Natural killer cell (primary cell): ENCODE measurements around the gene HGS. TPM values are rescaled to one million over a fixed set of nuclear protein-coding genes. Genes with fewer than 3 reads are reported as not detected.

Experiments
- ATAC-seq, 3 donors: fragments of 150-1000 bp in 2 of 3; fragments of 200-7000 bp in 1 of 3; cut with Tn5 transposase; 1 replicate in 1 of 3; 2 replicates in 2 of 3; pipeline ENCODE4 v1.10.0; 2021; ENCODE audit warnings: mild to moderate bottlenecking in 2 of 3, moderate library complexity in 2 of 3
- DNase-seq, 2 donors: peaks; one replicate each; pipeline versions ENCODE4 v3.0.0 to v3.0.0-alpha.2; 2013 to 2021; ENCODE audit warnings: mixed read lengths in 1 of 2
- H3K27ac ChIP-seq: one replicate; pipeline ENCODE4 v1.5.1; 2013; ENCODE audit warnings: mild to moderate bottlenecking, low read length
- H3K27me3 ChIP-seq: one replicate; pipeline ENCODE4 v1.6.1; 2013; ENCODE audit warnings: low read length; ENCODE audit not compliant: control insufficient read depth, insufficient read depth
- H3K36me3 ChIP-seq: one replicate; pipeline ENCODE4 v1.6.1; 2013; ENCODE audit warnings: low read length; ENCODE audit not compliant: control insufficient read depth, insufficient read depth
- H3K4me1 ChIP-seq: one replicate; pipeline ENCODE4 v1.6.1; 2013; ENCODE audit warnings: low read length; ENCODE audit not compliant: control insufficient read depth, insufficient read depth
- H3K4me3 ChIP-seq: one replicate; pipeline ENCODE4 v1.5.1; 2013; ENCODE audit warnings: low read length
- H3K9me3 ChIP-seq: one replicate; pipeline ENCODE4 v1.6.1; 2013; ENCODE audit warnings: low read length; ENCODE audit not compliant: control insufficient read depth, insufficient read depth
- H3K27ac Mint-ChIP-seq, 2 donors: one replicate each; pipeline ENCODE4 v1.8.0; 2022; ENCODE audit warnings: mild to moderate bottlenecking in 2 of 2, mixed read lengths in 2 of 2, moderate library complexity in 1 of 2
- H3K27me3 Mint-ChIP-seq, 2 donors: one replicate each; pipeline ENCODE4 v1.8.0; 2022; ENCODE audit warnings: low read depth in 2 of 2, mixed read lengths in 2 of 2
- H3K36me3 Mint-ChIP-seq: one replicate; pipeline ENCODE4 v1.8.0; 2022; ENCODE audit warnings: mixed read lengths
- H3K4me1 Mint-ChIP-seq, 2 donors: one replicate each; pipeline ENCODE4 v1.8.0; 2022; ENCODE audit warnings: mixed read lengths in 2 of 2
- H3K4me3 Mint-ChIP-seq: one replicate; pipeline ENCODE4 v1.8.0; 2022; ENCODE audit warnings: mild to moderate bottlenecking, moderate library complexity, mixed read lengths
- H3K9me3 Mint-ChIP-seq, 2 donors: one replicate each; pipeline ENCODE4 v1.8.0; 2022; ENCODE audit warnings: mixed read lengths in 2 of 2
- WGBS: methylation state at CpG from one replicate; pipeline ENCODE4 v1.1.7; 2013; ENCODE audit warnings: missing lambda C conversion rate; ENCODE audit not compliant: insufficient coverage; 5-methylcytosine and 5-hydroxymethylcytosine counted together
- intact Hi-C: fragments of 100-400 bp; cut with micrococcal nuclease; formaldehyde crosslinking; loops from one replicate; pipeline ENCODE4 v1.14.2; 2022
- total RNA-seq, 4 donors: library from RNA; stranded (reverse); fragments of 120-200 nt in 1 of 4; gene quantifications; one replicate each; pipeline versions ENCODE4 v1.2.3 to v1.2.4, GENCODE V29; 2013 to 2022
- TF ChIP-seq, protein P1 (sequence below): fragments of 200-600 bp; IDR thresholded peaks from one replicate; pipeline ENCODE4 v1.8.0; 2022; ENCODE audit warnings: antibody characterized with exemption

HGS gene
- total RNA-seq, 3 donors from 2014 or later (not counting 1 experiment from before 2014, with no cell fraction given), result 179 to 186 (median 181) TPM

DNA sequence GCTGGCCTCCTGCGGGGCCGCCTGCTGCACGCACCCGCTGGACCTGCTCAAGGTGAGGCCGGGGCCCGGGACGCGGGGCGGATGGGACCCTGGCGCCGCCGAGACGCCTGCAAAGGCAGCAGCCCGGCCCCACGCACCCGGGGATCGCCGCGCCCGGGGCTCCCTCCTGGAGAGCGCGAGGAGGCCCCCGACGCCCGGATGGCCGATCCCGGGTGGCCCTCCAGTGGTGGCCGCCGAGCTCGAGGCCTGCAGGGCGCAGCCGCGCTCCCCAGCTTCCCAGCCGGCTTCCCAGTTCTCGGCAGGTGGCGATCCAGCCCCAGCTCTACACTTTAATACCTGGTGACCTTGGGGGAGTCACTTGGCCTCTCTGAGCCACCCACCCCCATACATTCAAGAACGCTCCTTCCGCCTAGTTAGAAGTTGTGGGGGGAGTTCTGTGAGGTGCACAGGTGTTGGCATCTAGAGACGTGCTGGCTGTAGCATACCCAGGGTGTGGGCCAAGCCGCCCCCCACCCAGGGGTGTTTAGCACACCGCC, 28.7 kb downstream of the HGS start:
- intact Hi-C loops, result no loop called here
- peak; percentile 5 to 22 (median 6) for ATAC-seq
- peaks cover 14 to 26% of the 10 kb centered on the region in 2 donors for H3K4me1 Mint-ChIP-seq
- Histone ChIP-seq H3K27me3 (no peaks in the 10 kb centered on the region), H3K27ac (no peak overlapping the region), H3K36me3 (peaks cover 4% of the 10 kb centered on the region), H3K4me1 (peaks cover 32% of the 10 kb centered on the region), H3K9me3 (no peaks in the 10 kb centered on the region), H3K4me3 (peak overlapping the region; percentile 26)
- no peaks in the 10 kb centered on the region for H3K9me3 Mint-ChIP-seq
- peak overlapping the region; percentile 86 for H3K4me3 Mint-ChIP-seq
- no peaks in the 10 kb centered on the region for H3K27me3 Mint-ChIP-seq
- H3K27ac Mint-ChIP-seq, result peak overlapping the region; percentile 29 to 53
- DNase-seq, result peak in 1 of 2 donors; percentile 47
- WGBS, result 5% methylated on average over 39 of the region's 41 CpGs
- TF ChIP-seq, protein P1, sequence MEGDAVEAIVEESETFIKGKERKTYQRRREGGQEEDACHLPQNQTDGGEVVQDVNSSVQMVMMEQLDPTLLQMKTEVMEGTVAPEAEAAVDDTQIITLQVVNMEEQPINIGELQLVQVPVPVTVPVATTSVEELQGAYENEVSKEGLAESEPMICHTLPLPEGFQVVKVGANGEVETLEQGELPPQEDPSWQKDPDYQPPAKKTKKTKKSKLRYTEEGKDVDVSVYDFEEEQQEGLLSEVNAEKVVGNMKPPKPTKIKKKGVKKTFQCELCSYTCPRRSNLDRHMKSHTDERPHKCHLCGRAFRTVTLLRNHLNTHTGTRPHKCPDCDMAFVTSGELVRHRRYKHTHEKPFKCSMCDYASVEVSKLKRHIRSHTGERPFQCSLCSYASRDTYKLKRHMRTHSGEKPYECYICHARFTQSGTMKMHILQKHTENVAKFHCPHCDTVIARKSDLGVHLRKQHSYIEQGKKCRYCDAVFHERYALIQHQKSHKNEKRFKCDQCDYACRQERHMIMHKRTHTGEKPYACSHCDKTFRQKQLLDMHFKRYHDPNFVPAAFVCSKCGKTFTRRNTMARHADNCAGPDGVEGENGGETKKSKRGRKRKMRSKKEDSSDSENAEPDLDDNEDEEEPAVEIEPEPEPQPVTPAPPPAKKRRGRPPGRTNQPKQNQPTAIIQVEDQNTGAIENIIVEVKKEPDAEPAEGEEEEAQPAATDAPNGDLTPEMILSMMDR, result no peak
- H3K36me3 Mint-ChIP-seq, result no peaks in the 10 kb centered on the region

DNA sequence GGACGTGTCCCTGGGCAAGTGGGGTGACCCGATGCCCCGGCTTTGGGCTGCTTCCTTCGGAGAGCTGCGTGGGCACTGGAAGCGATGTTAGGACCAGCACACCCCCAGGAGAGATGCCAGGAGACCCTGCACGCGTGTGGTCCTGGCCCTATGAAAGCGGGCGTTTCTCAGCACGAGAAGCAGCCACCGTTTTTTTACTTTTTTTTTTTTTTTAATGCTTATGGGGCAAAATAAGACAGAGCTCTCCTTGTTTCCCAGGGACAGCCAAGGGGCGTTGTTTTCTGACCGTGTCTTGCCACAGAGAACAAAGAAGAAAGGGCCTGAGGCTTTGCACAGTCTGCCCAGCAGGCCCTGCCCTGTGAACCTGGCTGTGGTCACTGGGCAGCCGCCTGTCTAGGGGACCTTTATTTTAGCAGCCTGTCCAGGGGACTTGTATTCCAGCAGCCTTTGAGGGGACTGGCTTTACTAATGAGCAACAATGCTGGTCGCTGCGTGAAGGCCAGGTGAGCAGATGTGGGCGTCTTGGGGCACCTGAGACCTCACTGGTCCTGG, 29.3 kb downstream of the HGS start:
- ATAC-seq (no peak), DNase-seq (no peak)
- H3K27me3 ChIP-seq, result no peaks in the 10 kb centered on the region
- no peak overlapping the region for H3K4me3 ChIP-seq
- Mint-ChIP-seq H3K4me1 (peaks cover 14 to 26% of the 10 kb centered on the region in 2 donors), H3K4me3 (peak overlapping the region; percentile 86), H3K9me3 (no peaks in the 10 kb centered on the region), H3K27me3 (no peaks in the 10 kb centered on the region), H3K36me3 (no peaks in the 10 kb centered on the region), H3K27ac (peak overlapping the region; percentile 29 to 53)
- no peaks in the 10 kb centered on the region for H3K36me3 ChIP-seq
- no peaks in the 10 kb centered on the region for H3K9me3 ChIP-seq
- no peak overlapping the region for H3K27ac ChIP-seq
- WGBS, result 66% methylated on average over 18 of the region's 18 CpGs
- TF ChIP-seq, protein P1, result no peak
- intact Hi-C loops, result no loop called here
- H3K4me1 ChIP-seq, result peaks cover 32% of the 10 kb centered on the region

DNA sequence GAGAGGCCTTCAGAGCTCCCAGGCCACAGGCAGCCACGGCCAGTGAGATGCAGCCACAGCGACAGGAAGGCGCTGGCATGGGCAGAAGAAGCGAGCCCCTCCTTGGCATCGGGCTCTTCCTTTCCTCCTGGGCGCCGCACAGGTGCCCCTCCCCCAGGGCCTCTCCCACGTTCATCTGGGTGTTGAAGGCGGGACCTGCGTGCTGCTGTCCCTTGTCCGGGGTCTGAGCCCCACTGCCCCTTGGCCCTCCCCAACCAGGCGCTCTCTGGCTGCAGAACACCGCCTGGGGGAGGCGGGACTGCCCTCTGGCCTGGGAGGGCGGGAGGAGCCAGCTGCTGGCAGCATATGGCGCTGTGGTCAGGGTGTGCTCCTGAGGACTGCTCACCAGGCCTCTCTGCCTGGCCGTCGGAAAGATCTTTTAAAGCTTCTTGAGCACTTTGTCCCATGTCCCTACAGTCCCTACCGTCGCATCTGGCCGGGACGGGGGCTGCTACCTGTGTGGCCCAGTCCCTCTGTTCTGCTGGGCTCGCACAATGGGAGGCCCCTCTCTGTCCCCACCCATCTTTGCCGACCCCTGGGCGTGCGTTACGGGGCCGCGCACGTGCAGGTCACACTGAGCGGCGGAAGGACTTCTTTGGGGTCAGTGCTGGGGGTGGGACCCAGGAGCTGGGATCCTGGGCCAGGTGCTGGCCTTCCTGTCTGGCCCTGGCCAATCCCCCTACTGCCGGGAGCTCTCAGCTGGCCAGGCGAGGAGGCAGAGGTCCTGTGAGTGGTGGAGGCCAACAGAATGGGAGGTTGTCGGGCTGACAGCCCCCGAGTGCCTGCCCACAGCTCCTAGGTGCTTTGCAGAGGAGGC, 30.0 kb downstream of the HGS start:
- intact Hi-C loops, result no loop called here
- no peaks in the 10 kb centered on the region for H3K9me3 Mint-ChIP-seq
- peaks cover 14 to 26% of the 10 kb centered on the region in 2 donors for H3K4me1 Mint-ChIP-seq
- TF ChIP-seq, protein P1, result no peak
- H3K4me1 ChIP-seq, result peaks cover 32% of the 10 kb centered on the region
- H3K4me3 ChIP-seq, result no peak overlapping the region
- DNase-seq (no peak), ATAC-seq (no peak)
- no peaks in the 10 kb centered on the region for H3K36me3 Mint-ChIP-seq
- H3K36me3 ChIP-seq, result no peaks in the 10 kb centered on the region
- 90% methylated on average over 36 of the region's 36 CpGs for WGBS
- no peak overlapping the region for H3K27ac Mint-ChIP-seq
- no peaks in the 10 kb centered on the region for H3K27me3 Mint-ChIP-seq
- peak overlapping the region; percentile 9 for H3K4me3 Mint-ChIP-seq
- no peaks in the 10 kb centered on the region for H3K9me3 ChIP-seq
- no peaks in the 10 kb centered on the region for H3K27me3 ChIP-seq
- H3K27ac ChIP-seq, result no peak overlapping the region
